Vagina (tissue), 2 donors: ENCODE data around the gene HRH1.

Source experiments
- POLR2A ChIP-seq, 2 donors: fragments of 450-650 bp; IDR thresholded peaks; one replicate each; pipeline ENCODE4 v1.6.1; 2017; ENCODE audit warnings: antibody characterized with exemption in 2 of 2, mild to moderate bottlenecking in 2 of 2, moderate library complexity in 2 of 2
- TF ChIP-seq, protein P1 (sequence below), 3 experiments: fragments of 450-650 bp in 2 of 3; fragments of 200-600 bp in 1 of 3; sonication (generic) in 1 of 3; IDR thresholded peaks; one replicate each; pipeline ENCODE4 v1.5.1; 2017 to 2019; ENCODE audit warnings: antibody characterized with exemption in 3 of 3, mild to moderate bottlenecking in 2 of 3, moderate library complexity in 2 of 3

GRCh38 chr3:11195721-11196332 is 41.5 kb downstream of the HRH1 start:
- TF ChIP-seq, protein P1, sequence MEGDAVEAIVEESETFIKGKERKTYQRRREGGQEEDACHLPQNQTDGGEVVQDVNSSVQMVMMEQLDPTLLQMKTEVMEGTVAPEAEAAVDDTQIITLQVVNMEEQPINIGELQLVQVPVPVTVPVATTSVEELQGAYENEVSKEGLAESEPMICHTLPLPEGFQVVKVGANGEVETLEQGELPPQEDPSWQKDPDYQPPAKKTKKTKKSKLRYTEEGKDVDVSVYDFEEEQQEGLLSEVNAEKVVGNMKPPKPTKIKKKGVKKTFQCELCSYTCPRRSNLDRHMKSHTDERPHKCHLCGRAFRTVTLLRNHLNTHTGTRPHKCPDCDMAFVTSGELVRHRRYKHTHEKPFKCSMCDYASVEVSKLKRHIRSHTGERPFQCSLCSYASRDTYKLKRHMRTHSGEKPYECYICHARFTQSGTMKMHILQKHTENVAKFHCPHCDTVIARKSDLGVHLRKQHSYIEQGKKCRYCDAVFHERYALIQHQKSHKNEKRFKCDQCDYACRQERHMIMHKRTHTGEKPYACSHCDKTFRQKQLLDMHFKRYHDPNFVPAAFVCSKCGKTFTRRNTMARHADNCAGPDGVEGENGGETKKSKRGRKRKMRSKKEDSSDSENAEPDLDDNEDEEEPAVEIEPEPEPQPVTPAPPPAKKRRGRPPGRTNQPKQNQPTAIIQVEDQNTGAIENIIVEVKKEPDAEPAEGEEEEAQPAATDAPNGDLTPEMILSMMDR (IDR thresholded peaks at IDR 0.05), result no peak
- TF ChIP-seq POLR2A (IDR thresholded peaks at IDR 0.05), result no peak
